NK-92 (cell line): ENCODE results near the gene MOB3B.

Experiments
- DNase-seq: peaks from one replicate; lab custom pipeline; 2025; ENCODE audit not compliant: unreplicated experiment; lab: John Stamatoyannopoulos, UW

MOB3B gene

DNA sequence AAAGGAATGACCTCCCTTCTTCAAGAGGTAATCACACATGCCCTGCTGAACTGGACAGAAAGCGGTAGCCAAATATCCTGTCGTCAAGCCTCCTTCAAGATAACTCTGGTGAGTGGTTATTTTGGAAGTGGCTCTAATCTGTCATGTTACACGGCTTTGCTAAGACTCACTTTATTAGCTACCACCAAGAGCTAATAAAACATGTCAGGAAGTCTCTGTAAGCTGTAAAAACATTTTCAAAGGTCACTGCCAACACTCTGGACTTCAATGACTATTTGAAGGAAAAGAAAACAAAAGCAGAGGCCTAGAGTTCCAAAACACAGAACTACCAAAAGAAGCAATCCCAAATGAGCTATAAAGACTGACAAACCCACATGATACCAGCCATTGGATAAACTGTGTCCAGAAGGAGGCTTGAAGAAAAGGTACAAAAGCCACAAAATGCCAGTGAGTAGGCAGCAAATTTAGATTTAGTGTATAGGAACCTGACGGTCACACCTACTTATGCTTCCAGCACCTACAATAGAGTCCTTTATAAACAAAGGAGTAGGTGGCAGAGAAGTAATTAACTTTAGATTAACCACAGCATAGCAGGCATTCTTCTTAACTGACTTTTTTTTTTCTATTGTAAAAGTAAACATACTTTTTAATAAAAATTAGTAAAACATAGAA is 135.3 kb downstream of the MOB3B start:
- no peak for DNase-seq

- no peak for DNase-seq
These were observed 136.4 kb downstream of the MOB3B start for GRCh38 chr9:27393054-27393846.

DNA sequence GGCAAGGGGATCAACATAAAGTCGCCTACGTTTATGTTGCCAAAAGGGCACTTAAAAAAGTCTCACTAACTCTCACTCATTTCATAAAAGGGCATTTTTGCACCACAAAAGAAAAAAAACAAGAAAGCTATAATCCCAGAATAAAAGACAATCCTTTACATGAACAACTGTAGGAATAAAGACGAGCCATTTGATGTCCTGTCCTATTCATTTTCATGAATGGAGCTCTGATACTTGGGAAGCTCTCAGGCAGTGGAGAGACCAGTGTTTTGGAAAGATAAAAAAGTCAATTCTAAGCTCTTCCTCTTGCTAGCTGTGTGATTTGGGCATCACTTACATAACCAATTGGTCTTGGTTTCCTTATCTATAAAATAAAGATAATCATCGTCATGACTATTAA is 137.2 kb downstream of the MOB3B start:
- DNase-seq, result no peak

- DNase-seq, result no peak
These were observed 138.3 kb downstream of the MOB3B start for GRCh38 chr9:27391040-27391895.

- no peak for DNase-seq
These were observed 141.5 kb downstream of the MOB3B start for GRCh38 chr9:27388150-27388549.

- no peak for DNase-seq
These were observed 141.9 kb downstream of the MOB3B start for GRCh38 chr9:27387722-27388121.

- DNase-seq, result no peak
These were observed 143.0 kb downstream of the MOB3B start for GRCh38 chr9:27386571-27387091.

DNA sequence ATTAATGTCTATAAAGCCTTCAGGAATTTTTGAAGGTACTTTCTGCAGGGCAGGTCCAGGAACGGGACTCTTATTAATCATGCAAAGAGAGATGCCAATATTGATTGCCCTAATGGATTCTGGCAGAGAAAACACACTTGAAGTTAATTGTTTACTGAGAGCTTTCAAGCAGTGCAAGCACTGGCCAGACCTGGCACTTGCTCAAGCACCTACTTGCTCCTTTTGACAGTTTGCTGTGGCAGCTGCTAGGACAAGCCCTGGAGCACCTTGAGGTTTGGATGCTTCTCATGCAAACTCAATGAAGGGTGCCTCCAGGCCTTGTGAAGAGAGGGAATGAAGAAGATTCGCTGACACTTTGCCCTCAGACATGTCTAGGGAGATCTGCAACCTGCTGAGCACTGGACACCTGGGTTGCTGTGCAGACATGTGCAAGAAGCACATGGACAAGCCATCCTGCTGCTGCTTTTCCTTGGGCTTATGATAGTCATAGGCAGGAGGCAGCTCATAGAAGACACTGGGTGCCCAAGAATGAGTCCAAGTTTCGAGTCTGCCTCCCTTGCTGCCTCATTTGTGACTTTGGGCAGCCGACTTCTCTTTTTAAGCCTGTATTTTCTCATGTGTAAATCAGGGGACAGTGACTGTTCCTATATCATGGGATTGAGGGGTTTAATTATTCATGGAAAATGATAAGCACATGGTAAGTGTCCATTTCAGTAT is 143.8 kb downstream of the MOB3B start:
- DNase-seq, result no peak

DNA sequence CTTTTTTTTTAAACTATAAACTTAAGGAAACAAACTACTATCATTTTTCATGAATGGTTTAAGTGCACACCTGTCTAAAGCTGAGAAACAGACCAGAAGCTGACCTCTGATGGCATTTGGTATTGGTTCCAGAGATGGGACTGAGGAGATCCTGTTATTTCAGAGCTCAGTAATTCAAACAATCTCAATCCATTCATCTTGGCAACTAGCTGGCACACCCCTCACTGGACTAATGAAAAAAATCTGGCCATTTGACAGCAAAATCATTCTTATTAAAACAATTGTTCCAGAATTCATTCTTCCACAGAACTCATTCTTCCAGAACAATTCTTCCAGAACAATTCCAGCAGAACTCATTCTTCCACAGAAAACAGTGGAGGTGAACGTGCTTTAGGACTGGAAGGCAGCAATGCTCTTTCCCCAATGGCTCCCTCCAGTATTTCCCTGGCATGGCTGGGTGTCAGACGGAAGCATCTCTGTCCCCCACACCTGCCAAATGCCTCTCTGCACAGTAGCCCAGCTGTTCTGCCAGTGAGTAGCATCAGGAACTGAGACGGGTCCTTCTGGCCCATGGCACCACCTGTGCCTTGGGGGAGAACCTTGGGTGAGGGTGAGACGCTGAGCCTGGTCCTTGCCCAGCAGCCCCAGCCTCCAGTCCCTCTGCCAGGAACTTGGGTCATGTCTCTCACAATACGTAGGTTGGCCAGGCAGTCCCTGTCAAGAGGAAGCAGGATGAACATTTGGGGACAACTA is 145.2 kb downstream of the MOB3B start:
- no peak for DNase-seq

DNA sequence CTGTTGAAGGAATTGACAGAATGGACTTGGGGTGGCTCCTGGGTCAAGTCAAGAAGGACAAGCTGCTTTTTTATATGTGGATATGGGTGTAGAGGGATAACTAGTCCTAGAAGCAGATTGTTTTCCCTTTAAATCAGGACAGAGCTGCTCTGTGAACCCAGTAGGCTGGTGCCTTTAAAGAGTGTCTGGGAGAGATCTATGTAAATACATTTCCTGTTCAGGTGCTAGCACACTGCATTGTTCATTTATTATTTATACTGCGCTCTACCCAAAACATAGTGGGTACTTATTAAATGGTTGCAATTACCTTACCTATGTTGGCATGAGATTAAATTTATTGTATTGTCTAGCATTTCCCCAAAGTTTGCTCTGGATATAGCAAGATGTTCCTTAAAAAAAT is 146.1 kb downstream of the MOB3B start:
- DNase-seq, result no peak

DNA sequence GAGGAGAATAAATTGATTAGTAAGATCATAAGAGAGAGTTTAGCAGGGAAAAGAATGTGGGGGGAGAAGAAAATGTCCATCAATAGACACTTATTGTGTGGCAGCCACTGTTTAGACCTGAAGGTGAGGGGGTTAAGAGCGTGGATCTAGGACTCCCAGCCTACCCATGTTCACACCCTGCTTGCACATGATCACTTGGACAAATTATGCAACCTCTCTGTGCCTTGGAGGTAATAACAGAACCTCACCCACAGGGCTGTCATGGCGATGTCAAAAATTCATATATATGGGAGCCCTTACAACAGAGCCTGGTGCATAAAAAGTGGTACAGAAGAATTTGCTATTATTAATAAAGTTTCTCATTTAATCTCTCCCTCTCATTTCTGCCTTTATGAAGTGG is 146.6 kb downstream of the MOB3B start:
- DNase-seq, result no peak

DNA sequence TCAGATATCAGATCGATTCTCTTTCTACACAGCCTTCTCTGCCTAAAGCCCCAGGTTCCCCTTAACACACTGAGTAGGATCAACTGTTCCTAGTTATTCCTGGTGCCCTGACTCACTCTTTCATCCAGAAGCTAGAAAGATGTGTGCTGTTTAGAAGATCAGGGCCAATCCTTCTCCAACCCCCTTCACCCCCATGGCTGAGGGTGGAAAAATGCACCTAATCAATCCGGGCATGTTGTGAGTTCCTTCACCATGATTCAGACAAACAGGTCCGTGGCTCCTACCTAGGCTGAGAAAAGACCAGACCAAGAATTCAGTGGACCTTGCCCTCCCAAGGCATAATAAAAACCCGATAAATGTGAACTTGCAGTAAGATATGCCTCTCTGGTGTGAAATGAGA is 147.3 kb downstream of the MOB3B start:
- DNase-seq, result no peak

GRCh38 chr9:27379311-27380251 is 150.0 kb downstream of the MOB3B start:
- DNase-seq, result no peak

DNA sequence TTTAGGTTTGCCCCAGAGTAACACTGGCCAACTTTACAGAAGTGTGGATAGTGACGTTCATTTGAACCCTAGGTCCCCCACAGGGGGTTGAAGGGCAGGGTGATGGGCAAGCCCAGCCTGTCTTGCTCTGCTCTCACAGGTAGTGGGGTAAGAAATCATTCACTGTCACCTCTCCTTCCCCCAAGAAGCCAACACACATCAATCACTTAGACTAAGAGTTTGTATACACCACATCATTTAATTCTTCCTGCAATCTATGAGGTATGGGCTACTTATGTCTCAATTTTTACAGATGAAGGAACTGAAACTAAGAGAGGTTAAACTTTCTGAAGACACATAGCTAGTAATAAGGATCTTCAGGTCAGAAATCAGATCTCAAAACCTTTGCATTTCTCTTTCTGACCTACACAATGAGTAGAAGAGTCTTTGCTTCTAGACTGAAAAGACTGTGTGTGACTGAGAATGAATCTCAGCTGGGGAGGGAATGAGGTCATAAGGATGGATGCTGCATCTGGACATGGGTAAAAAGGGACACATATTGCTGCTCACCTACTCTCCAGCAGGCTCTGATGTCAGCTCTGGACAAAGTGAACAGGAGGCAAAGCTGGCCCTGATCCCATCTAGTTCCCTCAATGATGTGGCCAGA is 151.7 kb downstream of the MOB3B start:
- DNase-seq, result no peak

DNA sequence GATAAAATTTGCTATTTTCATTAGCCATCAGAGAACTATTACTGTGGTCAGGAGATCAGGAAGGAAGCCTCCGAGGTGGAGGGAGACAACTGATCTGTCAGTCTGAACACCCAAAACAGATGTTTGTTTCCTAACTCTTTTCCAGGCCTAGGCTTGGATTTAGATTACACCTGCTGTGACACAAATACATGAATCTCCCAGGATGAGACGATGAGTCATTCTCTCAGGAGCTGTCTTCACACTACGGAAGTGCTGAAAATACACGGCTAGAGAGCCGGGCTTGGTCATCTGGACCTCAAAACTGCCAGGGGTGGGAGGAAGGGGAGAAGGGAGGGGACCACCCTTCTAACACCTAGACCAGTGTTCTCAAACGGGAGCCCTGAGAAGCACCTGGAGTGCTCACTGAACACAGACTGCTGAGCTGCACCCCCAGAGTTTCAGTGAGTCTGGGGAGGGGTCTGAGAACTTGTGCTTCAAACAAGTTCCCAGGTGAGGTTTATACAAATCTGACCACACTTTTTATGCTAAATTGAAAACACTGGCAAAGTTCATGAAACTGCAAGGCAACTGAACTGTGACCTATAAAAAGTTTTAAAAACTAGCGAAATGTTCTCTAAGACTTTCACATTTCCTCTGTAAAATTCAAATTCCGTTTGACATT is 152.3 kb downstream of the MOB3B start:
- no peak for DNase-seq

GRCh38 chr9:27373851-27374250 is 155.8 kb downstream of the MOB3B start:
- no peak for DNase-seq

DNA sequence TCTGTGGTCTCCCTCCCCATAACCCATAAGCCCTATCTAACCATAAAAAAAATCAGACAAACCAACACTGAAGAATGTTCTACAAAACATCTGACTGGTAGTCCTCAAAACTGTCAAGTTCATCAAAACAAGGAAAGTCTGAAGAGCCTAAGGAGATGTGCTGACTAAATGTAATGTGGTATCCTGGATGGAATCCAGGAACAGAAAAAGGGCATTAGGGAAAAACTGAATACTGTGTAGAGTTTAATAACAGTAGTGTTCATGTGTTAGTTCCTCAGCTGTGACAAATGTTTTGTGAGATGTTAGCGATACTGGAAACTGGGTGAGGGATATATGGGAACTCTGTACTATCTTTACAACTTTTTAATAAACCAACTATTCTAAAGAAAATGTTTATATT is 157.0 kb downstream of the MOB3B start:
- no peak for DNase-seq

DNA sequence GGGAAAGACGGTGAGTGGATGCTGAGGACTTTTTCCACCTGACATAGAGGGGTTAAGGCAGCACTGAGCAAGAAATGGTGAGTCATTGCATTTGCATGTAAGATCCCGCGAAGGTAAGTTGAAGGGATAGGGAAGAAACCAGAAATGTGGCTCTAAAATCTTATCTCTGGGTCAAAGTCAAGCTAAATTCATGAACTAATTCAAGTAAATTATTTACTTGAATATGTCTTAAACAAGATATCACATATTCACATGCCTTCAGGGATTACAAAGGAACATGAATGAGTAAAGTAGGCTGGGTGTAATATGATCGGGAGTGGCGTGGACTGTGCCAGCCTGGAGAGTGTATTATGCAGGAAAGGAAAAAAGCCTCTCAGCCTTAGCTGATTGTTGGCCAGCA is 158.2 kb downstream of the MOB3B start:
- DNase-seq, result no peak
